Aorta (tissue), 5 donors: Measurements from ENCODE around the gene FAM131A. TPM values are rescaled to one million over a fixed set of nuclear protein-coding genes. Genes with fewer than 3 reads are reported as not detected.

ENCODE experiments used
- ATAC-seq: fragments of 200-7000 bp; cut with Tn5 transposase; one replicate; pipeline ENCODE4 v1.9.1; 2022; ENCODE audit warnings: moderate library complexity; ENCODE audit not compliant: low FRiP score
- DNase-seq, 2 donors: peaks; one replicate each; pipeline ENCODE4 v3.0.0-alpha.2; 2020
- H3K27ac ChIP-seq, 2 donors: one replicate each; pipeline ENCODE4 v1.5.1; 2013; ENCODE audit warnings: low read length in 2 of 2, mild to moderate bottlenecking in 2 of 2, moderate library complexity in 2 of 2, control low read depth in 1 of 2, inconsistent platforms in 1 of 2, low read depth in 1 of 2
- H3K27me3 ChIP-seq, 2 donors: one replicate each; pipeline ENCODE4 v1.6.1; 2013; ENCODE audit warnings: control low read depth in 1 of 2, low read length in 1 of 2, mild to moderate bottlenecking in 1 of 2, moderate library complexity in 1 of 2; ENCODE audit not compliant: insufficient read depth in 2 of 2, control insufficient read depth in 1 of 2
- H3K36me3 ChIP-seq, 2 donors: one replicate each; pipeline ENCODE4 v1.6.1; 2013; ENCODE audit warnings: control low read depth in 1 of 2, low read length in 1 of 2, mild to moderate bottlenecking in 1 of 2; ENCODE audit not compliant: insufficient read depth in 2 of 2, control insufficient read depth in 1 of 2
- H3K4me1 ChIP-seq, 2 donors: one replicate each; pipeline ENCODE4 v1.6.1; 2013; ENCODE audit warnings: low read length in 2 of 2, control low read depth in 1 of 2, mild to moderate bottlenecking in 1 of 2, moderate library complexity in 1 of 2; ENCODE audit not compliant: insufficient read depth in 2 of 2, control insufficient read depth in 1 of 2
- H3K4me3 ChIP-seq, 2 donors: one replicate each; pipeline ENCODE4 v1.5.1; 2013; ENCODE audit warnings: low read length in 2 of 2, control low read depth in 1 of 2, mild to moderate bottlenecking in 1 of 2
- H3K9me3 ChIP-seq: one replicate; pipeline ENCODE4 v1.6.1; 2013; ENCODE audit warnings: mild to moderate bottlenecking, low read length; ENCODE audit not compliant: control insufficient read depth
- WGBS, 2 donors: extraction: QIAGEN DNeasy Blood & Tissue Kit; methylation state at CpG; one replicate each; pipeline ENCODE4 v1.1.7; 2013; 5-methylcytosine and 5-hydroxymethylcytosine counted together
- intact Hi-C, 2 donors: fragments of 100-400 bp; cut with DNase I; formaldehyde crosslinking; loops; one replicate each; pipeline versions ENCODE4 v1.14.2 to v1.15.0; 2022
- polyA plus RNA-seq, 2 donors: library from polyadenylated mRNA; stranded (reverse); fragments of 200-250 nt; gene quantifications; one replicate each; pipeline ENCODE4 v1.2.3, GENCODE V29; 2013
- total RNA-seq, 2 donors: library from RNA; stranded (reverse); fragmentation: NEBNext Ultra II Directional; extraction: Animal tissue kit (Norgen Biotek cat#: 25700); gene quantifications; one replicate each; pipeline ENCODE4 v1.2.1, GENCODE V29; 2021
- donor health status: healthy with polysubstance abuse.
- donor health status: Bipolar disorder and iron deficiency.
- donor health status: DM: no; HTN: no; CAD: no.
- donor health status: DM: no; HTN: no; CAD: no.
- donor health status: DM: yes; HTN: yes; CAD: no.

The FAM131A gene
- total and polyA plus RNA-seq, 4 donors = 10.6 to 40.6 (median 27.7) TPM

GRCh38 chr3:184368586-184369183 lies 31.3 kb downstream of the FAM131A start:
- H3K4me3 ChIP-seq = no peak overlapping the region
- H3K27me3 ChIP-seq = no peaks in the 10 kb centered on the region
- peaks cover 3 to 4% of the 10 kb centered on the region in 2 donors for H3K4me1 ChIP-seq
- DNase-seq (peak; percentile 83 to 87), ATAC-seq (peak; percentile 67)
- intact Hi-C loops = no loop called here
- H3K27ac ChIP-seq = peak overlapping the region in 1 of 2 donors; percentile 69
- 6 to 8% methylated on average over 3 of the region's 3 CpGs for WGBS, 2 donors
- no peaks in the 10 kb centered on the region for H3K9me3 ChIP-seq
- H3K36me3 ChIP-seq = no peaks in the 10 kb centered on the region

GRCh38 chr3:184371570-184372018 lies 34.2 kb downstream of the FAM131A start:
- Histone ChIP-seq H3K4me3 (no peak overlapping the region), H3K4me1 (peaks cover 3 to 4% of the 10 kb centered on the region in 2 donors), H3K27ac (no peak overlapping the region), H3K27me3 (no peaks in the 10 kb centered on the region), H3K36me3 (no peaks in the 10 kb centered on the region), H3K9me3 (no peaks in the 10 kb centered on the region)
- ATAC-seq (peak; percentile 91), DNase-seq (peak; percentile 87)
- intact Hi-C loops = loop anchor here (2.0 to 5.0 kb wide), 5 partner anchors 46 to 171 kb away; no protein-coding TSS in a partner anchor
- 44 to 47% methylated on average over 5 of the region's 5 CpGs for WGBS, 2 donors

- Histone ChIP-seq H3K9me3 (no peaks in the 10 kb centered on the region), H3K36me3 (no peaks in the 10 kb centered on the region), H3K27me3 (no peaks in the 10 kb centered on the region), H3K4me1 (peaks cover 3 to 4% of the 10 kb centered on the region in 2 donors), H3K27ac (no peak overlapping the region), H3K4me3 (no peak overlapping the region)
- 82 to 83% methylated on average over 8 of the region's 8 CpGs for WGBS, 2 donors
- DNase-seq (peak in 1 of 2 donors; percentile 45), ATAC-seq (no peak)
- intact Hi-C loops = loop anchor here (5.0 kb wide), 4 partner anchors 45 to 170 kb away; no protein-coding TSS in a partner anchor
These were observed 35.0 kb downstream of the FAM131A start for GRCh38 chr3:184372296-184372821.

GRCh38 chr3:184372911-184373310 lies 35.5 kb downstream of the FAM131A start:
- Histone ChIP-seq H3K4me3 (no peak overlapping the region), H3K9me3 (no peaks in the 10 kb centered on the region), H3K27me3 (no peaks in the 10 kb centered on the region), H3K36me3 (no peaks in the 10 kb centered on the region), H3K4me1 (peaks cover 3 to 4% of the 10 kb centered on the region in 2 donors), H3K27ac (no peak overlapping the region)
- intact Hi-C loops = loop anchor here (5.0 kb wide), 4 partner anchors 44 to 169 kb away; no protein-coding TSS in a partner anchor
- peak in 1 of 2 donors; percentile 63 for DNase-seq
- no peak for ATAC-seq
- WGBS, 2 donors = 59 to 68% methylated on average over 5 of the region's 5 CpGs

GRCh38 chr3:184373422-184373821 lies 36.0 kb downstream of the FAM131A start:
- ATAC-seq (no peak), DNase-seq (peak in 1 of 2 donors; percentile 63)
- 74 to 82% methylated on average over 6 of the region's 6 CpGs for WGBS, 2 donors
- H3K4me1 ChIP-seq = peaks cover 3 to 4% of the 10 kb centered on the region in 2 donors
- H3K27me3 ChIP-seq = no peaks in the 10 kb centered on the region
- H3K4me3 ChIP-seq = no peak overlapping the region
- intact Hi-C loops = loop anchor here (5.0 kb wide), 4 partner anchors 44 to 169 kb away; no protein-coding TSS in a partner anchor
- no peaks in the 10 kb centered on the region for H3K36me3 ChIP-seq
- H3K27ac ChIP-seq = no peak overlapping the region
- no peaks in the 10 kb centered on the region for H3K9me3 ChIP-seq

GRCh38 chr3:184375747-184376461 lies 38.5 kb downstream of the FAM131A start:
- Histone ChIP-seq H3K27me3 (no peaks in the 10 kb centered on the region), H3K4me1 (no peaks in the 10 kb centered on the region), H3K4me3 (no peak overlapping the region), H3K9me3 (no peaks in the 10 kb centered on the region), H3K27ac (no peak overlapping the region), H3K36me3 (no peaks in the 10 kb centered on the region)
- DNase-seq (peak in 1 of 2 donors; percentile 75), ATAC-seq (no peak)
- 90 to 92% methylated on average over 12 of the region's 12 CpGs for WGBS, 2 donors
- intact Hi-C loops = no loop called here

GRCh38 chr3:184377374-184377773 lies 40.0 kb downstream of the FAM131A start:
- ATAC-seq (no peak), DNase-seq (peak in 1 of 2 donors; percentile 46)
- Histone ChIP-seq H3K4me1 (no peaks in the 10 kb centered on the region), H3K4me3 (no peak overlapping the region), H3K27ac (no peak overlapping the region), H3K9me3 (no peaks in the 10 kb centered on the region), H3K27me3 (no peaks in the 10 kb centered on the region), H3K36me3 (no peaks in the 10 kb centered on the region)
- intact Hi-C loops = no loop called here
- 87 to 89% methylated on average over 5 of the region's 5 CpGs for WGBS, 2 donors

- WGBS, 2 donors = 80 to 82% methylated on average over 7 of the region's 7 CpGs
- Histone ChIP-seq H3K4me1 (no peaks in the 10 kb centered on the region), H3K9me3 (no peaks in the 10 kb centered on the region), H3K27me3 (no peaks in the 10 kb centered on the region), H3K27ac (no peak within 1 kb of the TSS), H3K4me3 (no peak within 1 kb of the TSS), H3K36me3 (no peaks in the 10 kb centered on the region)
- ATAC-seq (peak; percentile 20), DNase-seq (peak in 1 of 2 donors; percentile 75)
- intact Hi-C loops = no loop called here
These were observed 40.6 kb downstream of the FAM131A start, which contains the start of gene THPO for GRCh38 chr3:184377882-184378445. TSS of gene THPO (minus strand) at chr3:184378207. CDS start at chr3:184376259, 1,948 bp downstream.
